ENCODE data around the gene ODR4.
"Not testable (repeated sequence)": the region's sequence is repeated elsewhere in the genome, so short reads cannot be mapped to it uniquely, and the experiment has no call there.

The ODR4 gene

DNA sequence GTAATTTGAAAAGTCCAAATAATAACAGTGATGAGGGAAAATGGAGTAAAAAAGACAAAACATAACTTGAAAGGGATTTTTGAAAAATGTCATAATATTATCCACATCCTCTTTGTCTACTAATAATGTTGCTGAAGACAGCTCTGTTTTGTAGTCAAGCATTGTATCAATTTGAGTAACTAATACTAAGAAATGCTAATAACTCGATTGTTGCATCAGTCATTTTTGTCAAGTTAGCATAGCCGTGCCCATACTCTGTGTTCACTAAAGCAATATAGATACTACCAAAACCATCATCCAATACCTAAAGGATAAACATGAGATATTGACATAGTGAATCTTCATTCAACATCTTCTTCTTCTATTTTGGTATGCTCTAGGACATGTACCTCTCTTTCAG, 68.0 kb downstream of the ODR4 start:
- Mint-ChIP-seq H3K4me3 (no peak overlapping the region), H3K9me3 (no peaks in the 10 kb centered on the region), H3K4me1 (ENCODE audit: low read depth) (peaks cover 19% of the 10 kb centered on the region), H3K27me3 (no peaks in the 10 kb centered on the region), H3K36me3 (ENCODE audit: low read depth) (no peaks in the 10 kb centered on the region), H3K27ac (no peak overlapping the region)
- DNase-seq, result no peak

DNA sequence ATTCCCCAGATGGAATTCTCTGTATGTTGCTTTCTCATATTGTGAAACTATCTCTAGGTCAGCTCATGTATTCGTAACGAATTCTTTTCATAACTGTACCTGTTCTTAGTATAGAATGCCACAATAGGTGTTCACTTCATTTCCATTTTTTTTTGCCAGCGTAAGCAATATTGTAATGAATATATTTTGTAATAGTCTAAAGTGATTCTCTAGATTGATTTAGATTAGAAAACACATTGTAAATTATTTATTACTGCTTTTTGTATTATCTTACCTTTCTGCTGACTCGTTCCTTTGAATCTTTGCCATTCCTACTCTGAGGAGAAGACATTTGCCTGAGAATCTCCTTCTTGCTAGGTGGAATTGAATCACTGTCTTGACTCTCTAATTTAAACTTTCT, 70.5 kb downstream of the ODR4 start:
- no peak for DNase-seq
- H3K4me1 Mint-ChIP-seq (ENCODE audit: low read depth), result peaks cover 13% of the 10 kb centered on the region
- no peak overlapping the region for H3K27ac Mint-ChIP-seq
- no peaks in the 10 kb centered on the region for H3K9me3 Mint-ChIP-seq
- no peaks in the 10 kb centered on the region for H3K27me3 Mint-ChIP-seq
- H3K4me3 Mint-ChIP-seq, result no peak overlapping the region
- no peaks in the 10 kb centered on the region for H3K36me3 Mint-ChIP-seq (ENCODE audit: low read depth)

DNA sequence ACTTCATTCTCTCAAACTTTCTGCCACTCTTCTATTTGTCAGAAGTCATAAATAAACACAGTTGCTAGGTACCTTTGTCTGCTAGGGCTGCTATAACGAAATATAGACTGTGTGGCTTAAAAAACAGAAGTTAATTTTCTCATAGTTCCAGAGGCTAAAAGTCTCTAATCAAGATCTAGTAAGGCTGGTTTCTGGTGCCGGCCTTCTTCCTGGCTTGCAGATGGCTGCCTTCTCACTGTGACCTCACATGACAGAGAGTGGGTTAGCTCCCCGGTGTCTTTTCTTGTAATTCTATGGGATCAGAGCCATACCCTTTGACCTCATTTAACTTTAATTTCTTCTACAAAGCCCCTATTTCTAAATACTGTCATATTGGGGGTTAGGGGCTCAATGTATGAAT, 79.3 kb downstream of the ODR4 start:
- Mint-ChIP-seq H3K9me3 (no peaks in the 10 kb centered on the region), H3K4me1 (ENCODE audit: low read depth) (no peaks in the 10 kb centered on the region), H3K4me3 (no peak overlapping the region), H3K27ac (no peak overlapping the region), H3K27me3 (no peaks in the 10 kb centered on the region), H3K36me3 (ENCODE audit: low read depth) (no peaks in the 10 kb centered on the region)
- no peak for DNase-seq

DNA sequence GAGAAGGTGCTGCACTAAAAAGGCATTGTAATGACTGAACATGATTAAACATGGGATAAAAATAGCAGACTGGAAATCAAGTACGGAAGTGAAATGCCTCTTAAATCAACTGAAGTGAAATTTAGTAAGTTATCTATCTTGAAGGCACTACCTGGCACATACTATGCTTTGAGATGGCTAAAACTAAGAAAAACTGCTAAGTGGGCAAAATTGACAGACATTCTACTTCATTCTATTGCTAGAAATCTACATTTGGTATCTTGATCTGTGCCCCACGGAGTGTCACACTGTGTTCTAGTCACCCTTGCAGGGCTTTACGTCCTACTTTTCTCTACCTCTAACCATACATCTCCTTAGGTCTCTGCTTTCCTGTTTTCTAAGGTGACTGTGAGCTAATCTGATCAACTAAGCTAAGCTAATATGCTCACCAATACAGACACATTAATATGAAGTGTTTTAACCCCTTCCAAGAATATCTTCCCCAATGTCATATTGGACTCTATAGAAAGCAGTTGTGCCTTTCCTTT, 81.2 kb downstream of the ODR4 start:
- H3K9me3 Mint-ChIP-seq, result no peaks in the 10 kb centered on the region
- H3K36me3 Mint-ChIP-seq (ENCODE audit: low read depth), result no peaks in the 10 kb centered on the region
- H3K27me3 Mint-ChIP-seq, result no peaks in the 10 kb centered on the region
- DNase-seq, result no peak
- no peaks in the 10 kb centered on the region for H3K4me1 Mint-ChIP-seq (ENCODE audit: low read depth)
- H3K27ac Mint-ChIP-seq, result no peak overlapping the region
- H3K4me3 Mint-ChIP-seq, result no peak overlapping the region

DNA sequence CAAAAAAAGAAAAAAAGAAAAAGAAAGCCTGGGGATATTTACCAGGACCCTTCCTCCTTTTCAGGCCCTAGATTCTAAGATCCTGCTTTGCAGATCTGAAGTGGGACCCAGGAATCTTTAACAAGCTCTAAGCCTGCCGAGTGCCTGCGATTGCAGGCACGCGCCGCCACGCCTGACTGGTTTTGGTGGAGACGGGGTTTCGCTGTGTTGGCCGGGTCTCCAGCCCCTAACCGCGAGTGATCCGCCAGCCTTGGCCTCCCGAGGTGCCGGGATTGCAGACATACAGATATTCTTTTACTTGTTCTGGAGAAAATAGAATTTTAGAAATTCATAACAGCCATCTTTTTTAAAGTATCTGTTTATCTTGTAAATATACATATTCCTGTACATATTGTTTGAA, 83.5 kb downstream of the ODR4 start:
- not testable (repeated sequence) for H3K4me3 Mint-ChIP-seq; H3K27ac Mint-ChIP-seq; H3K36me3 Mint-ChIP-seq (ENCODE audit: low read depth); DNase-seq; H3K27me3 Mint-ChIP-seq; H3K4me1 Mint-ChIP-seq (ENCODE audit: low read depth); H3K9me3 Mint-ChIP-seq

DNA sequence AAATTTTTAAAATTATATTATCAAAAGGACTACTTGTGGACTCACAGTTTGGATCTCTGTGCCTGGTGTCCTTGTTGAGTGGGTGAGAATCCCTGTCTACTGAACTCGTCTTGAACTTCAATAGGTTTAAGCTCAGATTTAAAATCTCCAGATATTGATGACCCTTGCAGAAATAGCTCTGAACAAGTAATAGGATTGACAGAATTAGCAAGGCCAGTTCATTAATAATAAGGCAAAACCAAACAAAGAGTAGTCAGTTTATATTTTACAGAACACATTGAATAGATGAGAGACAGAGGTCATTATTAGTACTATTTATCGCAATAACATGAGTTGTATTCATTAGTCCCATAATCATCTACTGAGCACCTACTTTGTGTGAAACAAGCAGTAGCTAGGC, 85.4 kb downstream of the ODR4 start, which contains the start of gene PDC:
TSS of gene PDC (minus strand) at position 101 of the 400 bp plus-strand sequence. CDS start 11,655 bp downstream, outside the sequence.
- H3K9me3 Mint-ChIP-seq, result no peaks in the 10 kb centered on the region
- H3K27ac Mint-ChIP-seq, result no peak within 1 kb of the TSS
- no peak within 1 kb of the TSS for H3K4me3 Mint-ChIP-seq
- H3K36me3 Mint-ChIP-seq (ENCODE audit: low read depth), result no peaks in the 10 kb centered on the region
- no peak for DNase-seq
- peaks cover 6% of the 10 kb centered on the region for H3K27me3 Mint-ChIP-seq
- no peaks in the 10 kb centered on the region for H3K4me1 Mint-ChIP-seq (ENCODE audit: low read depth)

DNA sequence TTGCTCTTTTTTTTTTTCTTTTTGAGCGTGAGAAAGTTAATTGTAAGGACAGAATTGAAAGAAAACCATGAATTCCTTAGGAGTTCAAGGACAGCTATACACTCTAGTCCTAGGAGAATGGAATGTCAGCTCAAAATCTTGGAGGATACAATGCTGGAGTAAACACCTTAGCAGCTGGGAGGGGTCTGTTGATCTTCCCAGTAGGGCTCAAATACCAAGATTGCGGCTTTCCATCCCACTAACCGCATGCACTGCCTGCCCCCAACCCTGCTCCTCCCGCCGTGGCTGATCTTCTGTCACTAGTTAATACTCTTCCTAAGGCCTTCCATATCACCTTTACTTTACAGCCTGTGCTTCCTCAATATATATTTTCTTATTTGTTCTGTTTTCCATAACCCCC, 87.9 kb downstream of the ODR4 start:
- DNase-seq, result no peak
- H3K9me3 Mint-ChIP-seq, result no peaks in the 10 kb centered on the region

DNA sequence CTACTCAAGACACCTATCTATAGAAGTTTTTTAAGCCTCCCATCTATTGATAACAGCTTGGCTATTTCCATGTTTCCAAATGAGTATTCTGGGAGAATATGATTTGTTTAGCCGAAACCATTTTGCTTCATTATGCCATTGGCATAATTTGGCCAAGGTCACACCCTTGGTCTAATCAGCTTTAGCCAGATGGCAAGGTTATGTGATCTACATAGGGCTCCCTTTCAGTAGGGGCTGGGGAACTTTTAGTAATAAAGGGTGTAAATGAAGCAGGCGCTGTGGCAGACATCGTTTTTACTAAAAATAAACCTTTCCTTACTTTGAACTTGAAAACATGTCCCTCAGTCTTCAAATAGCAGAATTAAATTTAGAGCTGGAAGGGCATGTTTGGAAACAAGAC, 88.3 kb downstream of the ODR4 start:
- DNase-seq, result no peak
- Mint-ChIP-seq H3K27me3 (peaks cover 12% of the 10 kb centered on the region), H3K9me3 (no peaks in the 10 kb centered on the region), H3K4me3 (no peak overlapping the region), H3K4me1 (ENCODE audit: low read depth) (no peaks in the 10 kb centered on the region), H3K27ac (no peak overlapping the region), H3K36me3 (ENCODE audit: low read depth) (no peaks in the 10 kb centered on the region)

More for the DNA sequence above, 87.9 kb downstream of the ODR4 start:
- Mint-ChIP-seq H3K27ac (no peak overlapping the region), H3K27me3 (peaks cover 12% of the 10 kb centered on the region), H3K4me1 (ENCODE audit: low read depth) (no peaks in the 10 kb centered on the region), H3K4me3 (no peak overlapping the region), H3K36me3 (ENCODE audit: low read depth) (no peaks in the 10 kb centered on the region)

DNA sequence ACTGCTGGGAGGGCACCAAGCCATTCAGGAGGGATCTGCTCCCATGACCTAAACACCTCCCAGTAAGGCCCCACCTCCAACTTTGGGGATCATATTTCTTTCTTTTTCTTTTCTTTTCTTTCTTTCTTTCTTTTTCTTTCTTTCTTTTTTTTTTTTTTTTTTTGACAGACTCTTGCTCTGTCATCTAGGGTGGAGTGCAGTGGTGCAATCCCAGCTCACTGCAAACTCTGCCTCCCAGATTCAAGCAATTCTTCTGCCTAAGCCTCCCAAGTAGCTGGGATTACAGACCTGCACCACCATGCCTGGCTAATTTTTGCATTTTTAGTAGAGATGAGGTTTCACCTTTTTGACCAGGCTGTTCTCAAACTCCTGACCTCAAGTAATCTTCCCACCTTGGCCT, 89.9 kb downstream of the ODR4 start:
- not testable (repeated sequence) for H3K9me3 Mint-ChIP-seq; H3K27ac Mint-ChIP-seq; H3K4me1 Mint-ChIP-seq (ENCODE audit: low read depth); DNase-seq; H3K4me3 Mint-ChIP-seq; H3K36me3 Mint-ChIP-seq (ENCODE audit: low read depth)
- peaks cover 12% of the 10 kb centered on the region for H3K27me3 Mint-ChIP-seq

DNA sequence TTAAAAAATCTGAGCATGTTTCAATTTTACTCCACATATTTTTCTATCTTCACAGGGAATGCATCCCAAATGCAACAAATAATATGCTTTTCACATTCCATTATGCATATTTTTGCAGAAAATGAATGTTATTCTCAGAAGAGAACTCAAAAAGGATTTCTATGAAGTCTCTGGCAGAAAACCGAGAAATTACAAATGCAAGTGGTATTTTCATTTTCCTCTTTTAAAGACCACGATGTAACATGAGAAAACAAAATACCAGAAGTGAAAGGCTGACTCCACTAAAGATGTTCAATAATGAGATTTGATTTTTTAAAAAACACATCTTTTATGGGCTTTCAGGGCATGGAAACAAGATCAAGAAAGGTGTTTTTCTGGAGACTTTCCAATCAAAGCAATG, 90.3 kb downstream of the ODR4 start:
- peaks cover 12% of the 10 kb centered on the region for H3K27me3 Mint-ChIP-seq
- no peaks in the 10 kb centered on the region for H3K36me3 Mint-ChIP-seq (ENCODE audit: low read depth)
- no peak overlapping the region for H3K27ac Mint-ChIP-seq
- H3K9me3 Mint-ChIP-seq, result no peaks in the 10 kb centered on the region
- DNase-seq, result no peak
- no peak overlapping the region for H3K4me3 Mint-ChIP-seq
- H3K4me1 Mint-ChIP-seq (ENCODE audit: low read depth), result no peaks in the 10 kb centered on the region
